GM12878 (cell line): ENCODE measurements around the gene NRG3. TPM values are rescaled to one million over a fixed set of nuclear protein-coding genes. Genes with fewer than 3 reads are reported as not detected.

Experiments
- ATAC-seq: fragments of 200-7000 bp; cut with Tn5 transposase; 3 replicates; pipeline ENCODE4 v1.9.1; 2020; ENCODE audit warnings: mild to moderate bottlenecking, moderate library complexity
- BruUV-seq: library from RNA; stranded (reverse); fragments of 400-500 nt; replicated peaks from 2 replicates; lab custom pipeline; 2021; lab: Mats Ljungman, UMichigan
- CTCF ChIA-PET: fragments of 300-600 bp; sonication (Branson Sonifier 250); formaldehyde crosslinking; extraction: SDS; loops from one replicate; lab custom pipeline; 2021; ENCODE audit warnings: inconsistent platforms; lab: Yijun Ruan, JAX
- POLR2A ChIA-PET: fragments of 350-600 bp; formaldehyde crosslinking; extraction: SDS; loops from one replicate; lab custom pipeline; 2021; ENCODE audit warnings: inconsistent platforms; lab: Charles Lee
- RAD21 ChIA-PET: fragments of 300-600 bp; sonication (Branson Sonifier 250); formaldehyde crosslinking; loops from one replicate; lab custom pipeline; 2023; ENCODE audit warnings: antibody characterized with exemption; ENCODE audit not compliant: unreplicated experiment; lab: Charles Lee
- SMC1A ChIA-PET: fragments of 300-600 bp; sonication (Branson Sonifier 250); formaldehyde crosslinking; loops from one replicate; lab custom pipeline; 2023; ENCODE audit not compliant: unreplicated experiment, uncharacterized antibody; lab: Charles Lee
- DNase-seq: peaks from one replicate; pipeline ENCODE4 v3.0.0-alpha.2; 2011; ENCODE audit warnings: low read depth, low spot score
- FAIRE-seq: peaks from 3 replicates; lab custom pipeline; 2011; peaks lifted over from hg19 to GRCh38; lab: Jason Lieb, UNC
- H2AFZ ChIP-seq: 2 replicates; pipeline ENCODE4 v1.6.0; 2011; ENCODE audit warnings: low read depth, low read length, control low read depth; ENCODE audit not compliant: control insufficient read depth
- H3K27ac ChIP-seq: 2 replicates; pipeline ENCODE4 v1.5.1; 2011; ENCODE audit warnings: control low read depth; ENCODE audit not compliant: control insufficient read depth, insufficient read depth
- H3K27me3 ChIP-seq, 2 experiments: replicated peaks in 1 of 2; 2 replicates each; pipeline versions ENCODE4 v1.6.0 to v1.6.1; 2011; ENCODE audit warnings: low read length in 1 of 2; ENCODE audit not compliant: control insufficient read depth in 2 of 2, insufficient read depth in 2 of 2
- H3K36me3 ChIP-seq, 2 experiments: 2 replicates each; pipeline ENCODE4 v1.5.1; 2011; ENCODE audit warnings: low read length in 1 of 2; ENCODE audit not compliant: control insufficient read depth in 2 of 2, insufficient read depth in 2 of 2
- H3K4me1 ChIP-seq: 2 replicates; pipeline ENCODE4 v1.6.1; 2011; ENCODE audit warnings: mild to moderate bottlenecking, low read length, moderate library complexity, mixed read lengths; ENCODE audit not compliant: control insufficient read depth, insufficient read depth
- H3K4me2 ChIP-seq: 2 replicates; pipeline ENCODE4 v1.6.0; 2011; ENCODE audit warnings: control low read depth; ENCODE audit not compliant: control insufficient read depth, insufficient read depth
- H3K4me3 ChIP-seq: fragments of 200-600 bp; sonication (generic); 2 replicates; pipeline ENCODE4 v1.5.1; 2016
- H3K79me2 ChIP-seq: 2 replicates; pipeline ENCODE4 v1.6.0; 2011; ENCODE audit warnings: low read length; ENCODE audit not compliant: control insufficient read depth, insufficient read depth
- H3K9ac ChIP-seq: 2 replicates; pipeline ENCODE4 v1.8.0; 2011; ENCODE audit warnings: low read length, control low read depth, mixed read lengths; ENCODE audit not compliant: control insufficient read depth, insufficient read depth
- H3K9me3 ChIP-seq: replicated peaks from 3 replicates; pipeline ENCODE4 v1.5.1; 2011; ENCODE audit warnings: mild to moderate bottlenecking, low read length; ENCODE audit not compliant: control insufficient read depth, insufficient read depth
- H4K20me1 ChIP-seq: 2 replicates; pipeline ENCODE4 v1.6.0; 2011; ENCODE audit not compliant: control insufficient read depth, insufficient read depth
- ATF7 ChIP-seq: fragments of 450-650 bp; IDR thresholded peaks from 2 replicates; pipeline ENCODE4 v1.6.1; 2016; ENCODE audit warnings: low read depth, mild to moderate bottlenecking
- CREB1 ChIP-seq: IDR thresholded peaks from 2 replicates; pipeline ENCODE4 v1.6.1; 2012; ENCODE audit warnings: low read depth, mild to moderate bottlenecking, inconsistent platforms
- E2F4 ChIP-seq: IDR thresholded peaks from 2 replicates; pipeline ENCODE4 v1.6.1; 2012; ENCODE audit warnings: low read depth, low read length, improper control_type of control experiment
- E2F8 ChIP-seq: fragments of 450-650 bp; IDR thresholded peaks from 2 replicates; pipeline ENCODE4 v1.6.1; 2018; ENCODE audit warnings: mild to moderate bottlenecking, low read depth, moderate library complexity; ENCODE audit not compliant: partially characterized antibody
- EZH2 ChIP-seq: IDR thresholded peaks from 2 replicates; pipeline ENCODE4 v1.6.1; 2012; ENCODE audit warnings: low read depth, mild to moderate bottlenecking, control low read depth, inconsistent platforms, low read length, borderline replicate concordance; ENCODE audit not compliant: control insufficient read depth
- MXI1 ChIP-seq: fragments of 150-350 bp; IDR thresholded peaks from 2 replicates; pipeline ENCODE4 v1.6.1; 2011; ENCODE audit warnings: low read depth, mild to moderate bottlenecking, inconsistent platforms, low read length, improper control_type of control experiment
- PRDM15 ChIP-seq: fragments of 450-650 bp; formaldehyde crosslinking; IDR thresholded peaks from 2 replicates; pipeline ENCODE4 v1.4.0; 2020; ENCODE audit warnings: mild to moderate bottlenecking, moderate library complexity
- RBBP5 ChIP-seq: fragments of 200-600 bp; sonication (generic); conservative IDR thresholded peaks from 2 replicates; pipeline ENCODE4 v1.6.1; 2016
- STAT1 ChIP-seq: fragments of 450-650 bp; conservative IDR thresholded peaks from 2 replicates; pipeline ENCODE4 v1.6.1; 2014; ENCODE audit warnings: antibody characterized with exemption, mild to moderate bottlenecking
- SUPT20H ChIP-seq: IDR thresholded peaks from 2 replicates; pipeline ENCODE4 v1.6.1; 2011; ENCODE audit warnings: low read depth, mild to moderate bottlenecking, low read length, moderate library complexity, borderline replicate concordance; ENCODE audit not compliant: control insufficient read depth
- ZZZ3 ChIP-seq: IDR thresholded peaks from 2 replicates; pipeline ENCODE4 v1.6.1; 2011; ENCODE audit warnings: low read depth; ENCODE audit not compliant: control insufficient read depth, insufficient read length
- WGBS: methylation state at CpG from one replicate; pipeline ENCODE4 v1.1.6; 2016; ENCODE audit warnings: low lambda C conversion rate; ENCODE audit not compliant: insufficient replicate concordance, insufficient coverage; ENCODE audit errors: missing lambda C conversion rate; 5-methylcytosine and 5-hydroxymethylcytosine counted together
- in situ Hi-C: fragments of 300-500 bp; cut with MboI; formaldehyde crosslinking; loops from 9 replicates; pipeline ENCODE4 v1.14.3; 2018; ENCODE audit warnings: mixed read lengths
- intact Hi-C: fragments of 100-400 bp; cut with micrococcal nuclease; formaldehyde crosslinking; loops from one replicate; pipeline ENCODE4 v1.14.2; 2022; ENCODE audit not compliant: unreplicated experiment
- polyA plus RNA-seq, 11 experiments: library from polyadenylated mRNA; depleted of rRNA in 4 of 11; unstranded in 6 of 11; stranded (reverse) in 5 of 11; fragments of >200 nt; fragmentation: Nextera tagmentation in 4 of 11; fragmentation: Illumina TruSeq in 1 of 11; extraction: Ambion mirVana in 4 of 11; extraction: Trizol in 1 of 11; gene quantifications; 1 replicate in 1 of 11; 2 replicates in 10 of 11; pipeline versions ENCODE4 v1.2.1 to v1.2.3, GENCODE V29; 2011 to 2016; ENCODE audit warnings: inconsistent platforms in 2 of 11, missing spikeins in 2 of 11, low read depth in 1 of 11
- total RNA-seq, 4 experiments: library from RNA; depleted of rRNA in 3 of 4; stranded (reverse); fragments of >200 nt in 3 of 4; fragmentation: Illumina TruSeq in 1 of 4; extraction: Trizol in 1 of 4; gene quantifications; 2 replicates each; pipeline versions ENCODE4 v1.2.1 to v1.2.3, GENCODE V29; 2013 to 2021
- TF ChIP-seq, protein P1 (sequence below): fragments of 450-650 bp; IDR thresholded peaks from 2 replicates; pipeline ENCODE4 v1.6.1; 2016; ENCODE audit warnings: mild to moderate bottlenecking, moderate library complexity, borderline replicate concordance

The NRG3 gene
- total and polyA plus RNA-seq, 10 of the 15 experiments (the other 5 are each of a cell fraction or from before 2014, with no cell fraction given) = 0.03 to 0.41 (median 0.17) TPM; not detected in 3

- in situ Hi-C loops = no loop called here
- no peaks in the 10 kb centered on the region for H3K79me2 ChIP-seq
- no peaks in the 10 kb centered on the region for H3K4me1 ChIP-seq
- no peaks in the 10 kb centered on the region for H3K36me3 ChIP-seq
- H2AFZ ChIP-seq = no peak overlapping the region
- H3K27ac ChIP-seq = no peak overlapping the region
- no peak for TF ChIP-seq RBBP5
- no peak for TF ChIP-seq ZZZ3
- TF ChIP-seq E2F8 = no peak
- no peak for TF ChIP-seq CREB1
- no peak for TF ChIP-seq MXI1
- TF ChIP-seq ATF7 = no peak
- TF ChIP-seq EZH2 = no peak
- TF ChIP-seq STAT1 = no peak
- no peak for TF ChIP-seq PRDM15 (CRISPR knock-in tag)
- TF ChIP-seq, protein P1, sequence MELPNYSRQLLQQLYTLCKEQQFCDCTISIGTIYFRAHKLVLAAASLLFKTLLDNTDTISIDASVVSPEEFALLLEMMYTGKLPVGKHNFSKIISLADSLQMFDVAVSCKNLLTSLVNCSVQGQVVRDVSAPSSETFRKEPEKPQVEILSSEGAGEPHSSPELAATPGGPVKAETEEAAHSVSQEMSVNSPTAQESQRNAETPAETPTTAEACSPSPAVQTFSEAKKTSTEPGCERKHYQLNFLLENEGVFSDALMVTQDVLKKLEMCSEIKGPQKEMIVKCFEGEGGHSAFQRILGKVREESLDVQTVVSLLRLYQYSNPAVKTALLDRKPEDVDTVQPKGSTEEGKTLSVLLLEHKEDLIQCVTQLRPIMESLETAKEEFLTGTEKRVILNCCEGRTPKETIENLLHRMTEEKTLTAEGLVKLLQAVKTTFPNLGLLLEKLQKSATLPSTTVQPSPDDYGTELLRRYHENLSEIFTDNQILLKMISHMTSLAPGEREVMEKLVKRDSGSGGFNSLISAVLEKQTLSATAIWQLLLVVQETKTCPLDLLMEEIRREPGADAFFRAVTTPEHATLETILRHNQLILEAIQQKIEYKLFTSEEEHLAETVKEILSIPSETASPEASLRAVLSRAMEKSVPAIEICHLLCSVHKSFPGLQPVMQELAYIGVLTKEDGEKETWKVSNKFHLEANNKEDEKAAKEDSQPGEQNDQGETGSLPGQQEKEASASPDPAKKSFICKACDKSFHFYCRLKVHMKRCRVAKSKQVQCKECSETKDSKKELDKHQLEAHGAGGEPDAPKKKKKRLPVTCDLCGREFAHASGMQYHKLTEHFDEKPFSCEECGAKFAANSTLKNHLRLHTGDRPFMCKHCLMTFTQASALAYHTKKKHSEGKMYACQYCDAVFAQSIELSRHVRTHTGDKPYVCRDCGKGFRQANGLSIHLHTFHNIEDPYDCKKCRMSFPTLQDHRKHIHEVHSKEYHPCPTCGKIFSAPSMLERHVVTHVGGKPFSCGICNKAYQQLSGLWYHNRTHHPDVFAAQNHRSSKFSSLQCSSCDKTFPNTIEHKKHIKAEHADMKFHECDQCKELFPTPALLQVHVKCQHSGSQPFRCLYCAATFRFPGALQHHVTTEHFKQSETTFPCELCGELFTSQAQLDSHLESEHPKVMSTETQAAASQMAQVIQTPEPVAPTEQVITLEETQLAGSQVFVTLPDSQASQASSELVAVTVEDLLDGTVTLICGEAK = no peak
- TF ChIP-seq SUPT20H = no peak
- TF ChIP-seq E2F4 = no peak
- BruUV-seq = no TSS peak
- no peak overlapping the region for H3K9ac ChIP-seq
- 60% methylated on average over 4 of the region's 4 CpGs for WGBS
- no peak overlapping the region for H3K4me2 ChIP-seq
- peaks cover 0 to 3% of the 10 kb centered on the region in 2 experiments; a peak in 2 of 4 replicates for H3K27me3 ChIP-seq
- ATAC-seq (no peak), DNase-seq (no peak), FAIRE-seq (no peak)
- POLR2A ChIA-PET = no interaction called here
- H3K9me3 ChIP-seq = no peaks in the 10 kb centered on the region; the same call in 1 of the 3 replicates
- RAD21 ChIA-PET = no interaction called here
- no peak overlapping the region for H3K4me3 ChIP-seq
- no peaks in the 10 kb centered on the region for H4K20me1 ChIP-seq
- intact Hi-C loops = no loop called here
- CTCF ChIA-PET = no interaction called here
- SMC1A ChIA-PET = no interaction called here
These were observed 4.5 kb upstream of the NRG3 start for GRCh38 chr10:81870472-81870871.
